Hematopoietic multipotent progenitor cell treated with erythropoietin and hydrocortisone succinate and interleukin-3 and kit ligand, for 17 days (in vitro differentiated cells): ENCODE measurements around the gene SELENOK.

Experiments used
- DNase-seq: peaks from one replicate; pipeline ENCODE4 v3.0.0-alpha.2; 2015; ENCODE audit warnings: low spot score

SELENOK gene

GRCh38 chr3:53883008-53883407 lies 8.7 kb downstream of the SELENOK start:
- DNase-seq: no peak

- DNase-seq: peak; percentile 79
Measured at GRCh38 chr3:53881691-53882593, 9.7 kb downstream of the SELENOK start, which contains the start of gene ACTR8. Gene ACTR8, minus strand, starts transcription at chr3:53882152. Its CDS starts 51 bp downstream, at chr3:53882101.

DNA sequence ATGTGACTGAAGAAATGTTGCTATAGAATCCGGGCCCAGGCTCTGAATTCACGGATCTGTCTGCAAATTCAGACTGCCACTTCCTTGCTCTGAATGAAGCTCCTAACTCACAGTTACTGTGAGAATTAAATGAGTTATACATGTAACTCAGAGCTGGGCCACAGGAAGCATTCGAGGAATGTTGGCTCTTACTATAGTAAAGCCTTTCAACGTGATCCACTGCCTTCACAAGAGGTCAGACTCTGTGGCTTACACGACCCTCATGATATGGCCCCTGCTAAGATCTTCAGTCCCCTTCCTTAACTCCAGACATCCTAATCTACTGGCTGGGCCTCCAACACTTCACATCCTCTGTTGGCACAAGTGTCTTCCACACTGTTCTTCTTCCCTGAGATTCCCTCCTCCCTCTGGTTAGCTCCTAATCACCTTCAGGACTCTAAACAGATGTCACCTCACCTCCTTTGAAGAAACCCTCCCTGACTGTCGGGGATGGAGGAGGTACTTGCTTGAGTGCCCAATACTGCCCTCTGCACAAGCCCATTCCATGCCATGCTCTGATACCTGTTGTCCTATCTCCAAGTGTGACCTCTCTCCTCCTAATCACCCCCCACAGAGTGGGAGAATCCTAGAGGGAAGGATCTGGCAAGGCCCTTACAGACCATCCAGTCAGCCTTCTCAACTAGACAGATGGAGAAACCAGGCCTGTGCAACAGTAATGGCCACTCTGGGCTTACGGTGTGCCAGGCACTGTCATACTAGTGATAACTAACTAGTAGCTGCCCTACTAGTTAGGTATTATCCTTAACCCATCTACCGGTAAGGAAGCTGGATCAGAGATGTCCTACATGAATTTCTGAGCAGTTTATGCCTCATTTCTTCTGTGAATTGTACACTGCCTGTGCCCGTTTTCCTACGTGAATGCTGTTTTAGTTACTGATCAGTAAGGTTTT lies 11.0 kb downstream of the SELENOK start:
- DNase-seq: no peak

DNA sequence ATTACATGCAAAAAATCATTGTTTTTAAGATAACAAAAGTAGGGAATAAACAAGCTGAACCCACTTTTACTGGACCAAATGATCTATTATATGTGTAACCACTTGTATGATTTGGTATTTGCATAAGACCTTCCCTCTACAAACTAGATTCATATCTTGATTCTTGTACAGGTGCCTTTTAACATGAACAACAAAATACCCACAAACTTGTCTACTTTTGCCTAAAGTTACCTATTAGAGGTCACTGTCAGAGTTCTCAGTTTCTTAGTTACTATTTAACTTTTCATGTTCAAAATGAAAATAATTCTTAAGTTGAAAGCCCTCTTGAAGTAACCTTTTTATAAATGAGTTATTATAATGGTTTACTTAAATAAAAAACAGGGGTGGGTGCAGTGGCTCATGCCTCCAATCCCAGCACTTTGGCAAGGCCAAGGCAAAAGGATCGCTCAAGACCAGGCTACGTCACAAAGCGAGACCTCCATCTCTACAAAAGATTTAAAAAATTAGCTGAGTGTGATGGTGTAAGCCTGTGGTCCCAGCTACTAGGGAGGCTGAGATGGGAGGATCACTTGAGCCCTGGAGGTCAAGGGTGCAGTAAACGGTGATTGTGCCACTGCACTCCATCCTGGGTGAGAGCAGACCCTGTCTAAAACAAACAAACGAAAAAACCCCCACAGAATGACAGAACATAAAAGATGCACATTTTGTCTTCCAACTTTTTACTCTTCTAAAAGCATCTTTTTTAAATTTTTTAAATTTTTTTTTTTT lies 25.7 kb downstream of the SELENOK start:
- no peak for DNase-seq

DNA sequence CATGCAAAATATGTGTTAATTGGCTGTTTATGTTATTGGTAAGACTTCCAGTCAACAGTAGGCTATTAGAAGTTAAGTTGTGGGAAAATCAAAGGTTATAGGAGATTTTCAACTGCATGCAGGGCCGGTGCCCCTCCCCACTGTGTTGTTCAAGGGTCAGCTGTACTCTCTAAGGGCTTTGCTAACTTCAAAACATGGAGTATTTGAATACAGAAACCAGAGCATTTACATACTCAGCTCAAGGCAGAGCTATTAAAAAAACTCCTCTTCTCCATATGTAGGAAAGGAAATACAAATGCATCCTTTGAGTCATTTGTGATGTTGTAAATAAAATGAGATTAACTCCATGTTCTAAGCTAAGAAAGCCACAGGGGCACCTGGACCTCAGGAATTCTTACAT lies 28.5 kb downstream of the SELENOK start:
- no peak for DNase-seq

- no peak for DNase-seq
Measured at GRCh38 chr3:53862241-53862640, 29.4 kb downstream of the SELENOK start.

- no peak for DNase-seq
Measured at GRCh38 chr3:53860196-53860595, 31.5 kb downstream of the SELENOK start.

DNA sequence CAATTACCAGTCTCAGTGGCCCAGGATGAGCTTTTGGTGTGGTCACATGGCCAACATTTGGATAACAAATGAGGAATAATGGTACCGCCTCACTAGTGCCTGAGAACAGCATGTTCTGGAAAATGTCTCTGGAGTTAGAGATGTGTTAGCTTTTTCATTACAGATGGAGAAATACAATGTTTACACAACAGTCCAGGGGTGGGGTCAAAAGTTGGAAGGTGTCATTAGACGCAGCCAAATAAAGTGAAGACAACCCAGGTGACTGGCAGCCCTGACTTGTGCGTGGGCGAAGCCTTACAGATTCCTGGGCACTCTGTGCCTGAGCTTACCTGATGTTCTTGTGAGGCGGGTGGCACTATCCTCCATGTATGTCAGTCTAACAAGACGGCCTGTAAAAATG lies 32.5 kb downstream of the SELENOK start:
- no peak for DNase-seq

GRCh38 chr3:53858096-53858741 lies 33.4 kb downstream of the SELENOK start:
- DNase-seq: no peak

- DNase-seq: no peak
Measured at GRCh38 chr3:53856964-53857363, 34.7 kb downstream of the SELENOK start.

GRCh38 chr3:53850895-53851294 lies 40.8 kb downstream of the SELENOK start:
- DNase-seq: no peak

DNA sequence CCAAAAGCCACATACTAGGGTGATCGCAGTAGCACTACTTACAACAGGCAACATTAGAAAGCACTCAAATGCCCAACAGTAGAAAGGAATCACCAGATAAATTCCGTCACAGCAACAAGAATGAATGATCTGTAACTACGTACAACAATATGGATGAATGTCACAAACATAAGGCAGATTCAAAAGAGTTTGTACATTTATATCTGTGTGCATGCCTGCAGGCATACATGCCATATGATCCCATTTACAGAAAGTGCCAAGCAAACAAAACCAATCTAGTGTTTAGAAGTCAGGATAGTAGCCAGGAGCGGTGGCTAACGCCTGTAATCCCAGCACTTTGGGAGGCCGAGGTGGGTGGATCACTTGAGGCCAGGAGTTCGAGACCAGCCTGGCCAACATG lies 41.7 kb downstream of the SELENOK start:
- no peak for DNase-seq

DNA sequence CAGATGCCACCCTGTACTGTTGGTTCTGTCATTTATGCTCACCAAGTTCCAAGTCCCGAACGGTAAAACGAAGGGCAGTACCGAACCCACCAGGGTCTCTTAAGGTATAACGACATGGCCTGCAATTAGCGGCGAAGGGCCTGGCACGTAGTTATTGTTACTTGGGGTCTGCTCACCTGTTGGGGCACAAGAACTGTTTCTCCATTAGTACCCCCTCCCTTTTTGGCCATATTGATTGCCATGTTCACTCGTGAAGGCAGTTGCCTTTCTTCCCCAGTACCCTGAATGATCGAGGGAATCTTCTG lies 44.9 kb downstream of the SELENOK start:
- no peak for DNase-seq

DNA sequence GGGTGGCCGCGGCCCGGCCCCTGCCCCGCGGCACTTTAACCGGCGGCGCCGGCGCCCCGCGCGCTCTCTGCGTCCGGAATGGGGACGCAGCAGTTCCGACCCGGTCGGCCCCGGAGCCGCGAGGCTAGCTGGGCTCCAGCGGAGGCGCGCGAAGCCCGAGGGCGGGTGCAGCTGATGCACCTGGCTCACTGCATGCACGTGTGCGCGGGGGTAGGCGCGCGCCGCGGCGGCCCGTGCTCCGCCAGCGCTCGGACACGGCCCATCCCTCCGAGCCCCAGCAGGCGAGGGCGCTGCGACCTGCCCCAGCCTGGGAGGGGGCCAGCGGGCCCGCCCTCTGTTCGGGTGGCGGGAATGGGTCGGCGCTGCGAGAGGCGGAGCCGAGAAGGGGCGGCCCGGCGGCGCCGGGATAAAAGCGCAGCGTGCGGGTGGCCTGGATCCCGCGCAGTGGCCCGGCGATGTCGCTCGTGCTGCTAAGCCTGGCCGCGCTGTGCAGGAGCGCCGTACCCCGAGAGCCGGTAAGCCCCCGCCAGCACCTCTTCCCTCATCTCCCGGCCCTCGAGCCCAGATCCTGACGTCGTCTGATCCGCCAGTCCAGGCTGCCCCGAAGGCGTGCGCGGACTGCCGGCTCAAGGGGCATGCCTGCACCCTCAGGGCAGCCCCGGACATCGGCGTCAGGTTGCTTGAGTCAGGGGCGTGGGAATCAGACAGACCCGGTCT lies 45.4 kb downstream of the SELENOK start, which contains the start of the genes CHDH and IL17RB:
TSS of gene CHDH (minus strand) at position 286 of the 717 bp plus-strand sequence. CDS start 22,411 bp downstream, outside the sequence.
TSS of gene IL17RB (plus strand) at position 435 of the 717 bp plus-strand sequence. CDS start at position 456, 21 bp downstream.
- no peak for DNase-seq

GRCh38 chr3:53845881-53846133 lies 45.9 kb downstream of the SELENOK start:
- DNase-seq: no peak

GRCh38 chr3:53845103-53845880 lies 46.4 kb downstream of the SELENOK start:
- DNase-seq: no peak

- no peak for DNase-seq
Measured at GRCh38 chr3:53844262-53845102, 47.2 kb downstream of the SELENOK start.

- no peak for DNase-seq
Measured at GRCh38 chr3:53843195-53844177, 48.2 kb downstream of the SELENOK start.
